ENCODE data around the gene PCDHA6. TPM values are rescaled to one million over a fixed set of nuclear protein-coding genes. Genes with fewer than 3 reads are reported as not detected.
"Not testable (repeated sequence)": the region's sequence is repeated elsewhere in the genome, so short reads cannot be mapped to it uniquely, and the experiment has no call there.

PCDHA6 gene
- total and polyA plus RNA-seq, 2 experiments from 2014 or later, result 1.3 to 16.9 TPM

- H3K4me1 ChIP-seq (ENCODE audit: low read depth); H3K27me3 ChIP-seq; H3K4me3 ChIP-seq; H3K27ac ChIP-seq; DNase-seq (ENCODE audit: low read depth in 1 of 2, low spot score in 1 of 2); H3K9me3 ChIP-seq (ENCODE audit: low read depth); H3K36me3 ChIP-seq: not testable (repeated sequence)
Measured at GRCh38 chr5:140849831-140850634, 22.3 kb downstream of the PCDHA6 start.

GRCh38 chr5:140855772-140856674, 28.3 kb downstream of the PCDHA6 start, which contains the start of gene PCDHA10:
Gene PCDHA10, plus strand, starts transcription at chr5:140855897. Its CDS starts 152 bp downstream, at chr5:140856049.
- Histone ChIP-seq H3K27ac (peak within 1 kb of the TSS; percentile 24), H3K4me1 (ENCODE audit: low read depth) (no peaks in the 10 kb centered on the region), H3K9me3 (ENCODE audit: low read depth) (no peaks in the 10 kb centered on the region), H3K4me3 (peak within 1 kb of the TSS; percentile 71), H3K27me3 (no peaks in the 10 kb centered on the region), H3K36me3 (no peaks in the 10 kb centered on the region)
- DNase-seq (ENCODE audit: low read depth in 1 of 2, low spot score in 1 of 2), result peak in 1 of 2 donors; percentile 74
- no peak for TF ChIP-seq CTCF (IDR thresholded peaks at IDR 0.05; ENCODE audit: low read depth, low read length)

GRCh38 chr5:140857177-140857986, 29.6 kb downstream of the PCDHA6 start:
- Histone ChIP-seq H3K9me3 (ENCODE audit: low read depth) (no peaks in the 10 kb centered on the region), H3K27me3 (no peaks in the 10 kb centered on the region), H3K36me3 (no peaks in the 10 kb centered on the region), H3K27ac (no peak overlapping the region), H3K4me3 (no peak overlapping the region), H3K4me1 (ENCODE audit: low read depth) (no peaks in the 10 kb centered on the region)
- TF ChIP-seq CTCF (IDR thresholded peaks at IDR 0.05; ENCODE audit: low read depth, low read length), result no peak
- no peak for DNase-seq (ENCODE audit: low read depth in 1 of 2, low spot score in 1 of 2)

- H3K9me3 ChIP-seq (ENCODE audit: low read depth), result no peaks in the 10 kb centered on the region
- H3K36me3 ChIP-seq, result no peaks in the 10 kb centered on the region
- TF ChIP-seq CTCF (IDR thresholded peaks at IDR 0.05; ENCODE audit: low read depth, low read length), result no peak
- no peak overlapping the region for H3K27ac ChIP-seq
- no peaks in the 10 kb centered on the region for H3K27me3 ChIP-seq
- H3K4me3 ChIP-seq, result no peak overlapping the region
- no peak for DNase-seq (ENCODE audit: low read depth in 1 of 2, low spot score in 1 of 2)
- H3K4me1 ChIP-seq (ENCODE audit: low read depth), result no peaks in the 10 kb centered on the region
Measured at GRCh38 chr5:140857987-140858240, 30.2 kb downstream of the PCDHA6 start.

GRCh38 chr5:140862441-140863295, 34.9 kb downstream of the PCDHA6 start:
- no peak for TF ChIP-seq CTCF (IDR thresholded peaks at IDR 0.05; ENCODE audit: low read depth, low read length)
- H3K9me3 ChIP-seq (ENCODE audit: low read depth), result no peaks in the 10 kb centered on the region
- no peaks in the 10 kb centered on the region for H3K27me3 ChIP-seq
- no peaks in the 10 kb centered on the region for H3K36me3 ChIP-seq
- H3K4me1 ChIP-seq (ENCODE audit: low read depth), result no peaks in the 10 kb centered on the region
- no peak overlapping the region for H3K27ac ChIP-seq
- no peak overlapping the region for H3K4me3 ChIP-seq
- no peak for DNase-seq (ENCODE audit: low read depth in 1 of 2, low spot score in 1 of 2)
